H1 (cell line): ENCODE measurements around the gene MIB2. TPM values are rescaled to one million over a fixed set of nuclear protein-coding genes. Genes with fewer than 3 reads are reported as not detected.

Experiments
- ATF3 ChIP-seq: IDR thresholded peaks from 2 replicates; pipeline ENCODE4 v1.6.1; 2011; ENCODE audit warnings: low read depth, mild to moderate bottlenecking, low read length; ENCODE audit not compliant: insufficient read depth
- BRCA1 ChIP-seq: IDR thresholded peaks from 2 replicates; pipeline ENCODE4 v1.6.1; 2012; ENCODE audit warnings: low read depth, low read length, improper control_type of control experiment
- GTF2F1 ChIP-seq: IDR thresholded peaks from 2 replicates; pipeline ENCODE4 v1.6.1; 2012; ENCODE audit warnings: low read depth, low read length, improper control_type of control experiment, borderline replicate concordance
- KDM4A ChIP-seq: IDR thresholded peaks from one replicate; pipeline ENCODE4 v1.7.1; 2012; ENCODE audit warnings: low read depth, mild to moderate bottlenecking, moderate library complexity, low read length, inconsistent platforms; ENCODE audit not compliant: severe bottlenecking
- SIRT6 ChIP-seq: IDR thresholded peaks from one replicate; pipeline ENCODE4 v1.7.1; 2012; ENCODE audit warnings: low read length, inconsistent platforms
- ZNF274 ChIP-seq: IDR thresholded peaks from 2 replicates; pipeline ENCODE4 v1.7.0; 2012; ENCODE audit warnings: low read length, borderline replicate concordance; ENCODE audit errors: extremely low read depth
- polyA plus RNA-seq, 7 experiments: library from polyadenylated mRNA; depleted of rRNA in 3 of 7; stranded (reverse) in 5 of 7; unstranded in 2 of 7; fragments of >200 nt in 5 of 7; fragments of 200-250 nt in 2 of 7; gene quantifications; 1 replicate in 5 of 7; 2 replicates in 1 of 7; 4 replicates in 1 of 7; pipeline versions ENCODE4 v1.2.1 to v1.2.3, GENCODE V29; 2011 to 2013; ENCODE audit warnings: missing spikeins in 2 of 7, mixed read lengths in 2 of 7
- total RNA-seq: library from RNA; stranded (reverse); fragmentation: NEBNext Ultra II Directional; extraction: Animal tissue kit (Norgen Biotek cat#: 25700); gene quantifications from 2 replicates; pipeline ENCODE4 v1.2.1, GENCODE V29; 2021

The MIB2 gene
- total and polyA plus RNA-seq, 2 of the 8 experiments (the other 6 are each of a cell fraction or from before 2014, with no cell fraction given): 32.5 to 60.0 TPM

DNA sequence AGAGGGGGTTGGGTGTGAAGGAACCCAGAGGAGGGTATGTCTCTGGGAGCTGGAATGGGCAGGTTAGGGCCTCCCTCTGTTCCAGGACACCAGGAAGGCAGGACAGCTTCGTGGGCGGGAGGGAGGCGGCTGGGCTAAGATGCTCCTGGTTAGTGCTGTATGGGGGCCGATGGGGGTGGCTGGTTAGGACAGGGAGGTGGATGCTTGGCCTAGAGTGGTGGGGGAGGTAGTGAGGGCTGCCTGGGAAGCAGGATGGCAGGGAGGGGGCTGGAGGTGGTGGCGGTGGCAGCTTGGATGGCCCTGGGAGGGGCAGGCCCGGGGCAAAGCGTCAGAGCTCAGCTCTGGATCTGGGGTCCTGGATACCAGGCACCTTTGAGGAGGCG is 10.5 kb downstream of the MIB2 start (continued):
- TF ChIP-seq ZNF274 (no peak), BRCA1 (no peak), KDM4A (no peak), GTF2F1 (no peak), SIRT6 (no peak), ATF3 (no peak)
